HG03025 (cell line): ENCODE measurements around the gene ARHGEF2.

ENCODE experiments used
- ATAC-seq: cut with Tn5 transposase; IDR thresholded peaks from one replicate; pipeline ENCODE4 v1.9.1; 2021; ENCODE audit warnings: mild to moderate bottlenecking, moderate library complexity; ENCODE audit not compliant: unreplicated experiment, low FRiP score

The ARHGEF2 gene

DNA sequence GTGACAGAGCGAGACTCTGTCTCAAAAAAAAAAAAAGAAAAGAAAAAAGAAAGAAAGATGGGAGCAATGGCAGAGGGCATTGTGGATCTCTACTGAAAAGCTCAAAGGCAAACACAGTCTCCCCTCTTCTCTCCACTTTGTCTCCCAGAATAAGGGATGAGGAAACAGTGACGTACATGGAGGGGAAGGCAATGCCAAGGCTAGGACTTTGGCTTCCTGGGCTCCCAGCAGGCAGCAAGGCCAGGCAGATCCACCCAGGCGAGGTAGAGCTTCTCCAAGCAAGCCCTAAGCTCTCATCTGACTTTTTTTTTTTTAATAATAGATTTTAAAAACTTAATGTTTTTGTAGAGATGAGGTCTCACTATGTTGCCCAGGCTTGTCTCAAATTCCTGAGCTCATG, 4.6 kb downstream of the ARHGEF2 start:
- ATAC-seq: no peak

DNA sequence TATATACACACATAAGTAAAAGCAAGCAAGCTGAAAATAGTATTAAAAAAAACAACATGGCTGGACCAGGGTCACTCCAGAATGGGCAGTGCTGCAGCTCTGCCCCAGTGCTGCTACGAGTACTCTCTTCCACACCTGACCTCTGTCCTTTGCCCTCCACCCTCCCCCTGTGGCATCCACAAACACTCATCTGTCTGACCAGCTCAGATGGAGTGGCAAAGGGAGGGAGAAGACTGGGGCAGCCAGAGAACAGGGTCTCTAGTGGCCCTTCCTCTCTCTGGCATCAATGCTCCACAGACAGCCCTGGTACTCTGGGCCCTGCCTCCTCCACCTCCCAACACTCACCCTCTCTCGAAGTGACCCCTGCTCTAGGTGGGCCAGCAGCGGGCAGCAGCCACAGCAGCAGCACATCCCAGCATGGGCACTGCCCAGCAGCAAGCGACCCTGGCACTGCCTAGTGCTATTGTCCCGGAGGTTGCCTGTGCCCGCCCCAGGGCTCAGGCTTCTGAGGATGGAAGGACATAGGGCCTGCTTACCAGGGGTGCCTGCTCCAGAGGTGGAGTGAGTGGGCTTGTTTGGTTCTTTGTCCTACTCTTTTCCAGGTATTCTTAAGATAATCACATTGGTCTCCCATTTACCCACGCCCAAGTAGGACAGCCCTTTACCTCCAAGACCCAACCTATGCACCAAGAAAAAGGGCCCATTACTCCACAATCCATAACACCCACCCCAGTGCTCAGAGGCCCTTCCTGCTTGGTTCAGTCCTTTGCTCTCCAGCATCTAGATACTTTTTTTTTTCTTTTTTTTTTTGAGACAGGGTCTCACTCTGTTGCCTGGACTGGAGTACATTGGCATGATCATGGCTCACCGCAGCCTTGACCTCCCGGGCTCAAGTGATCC, 6.2 kb downstream of the ARHGEF2 start:
- ATAC-seq: no peak

DNA sequence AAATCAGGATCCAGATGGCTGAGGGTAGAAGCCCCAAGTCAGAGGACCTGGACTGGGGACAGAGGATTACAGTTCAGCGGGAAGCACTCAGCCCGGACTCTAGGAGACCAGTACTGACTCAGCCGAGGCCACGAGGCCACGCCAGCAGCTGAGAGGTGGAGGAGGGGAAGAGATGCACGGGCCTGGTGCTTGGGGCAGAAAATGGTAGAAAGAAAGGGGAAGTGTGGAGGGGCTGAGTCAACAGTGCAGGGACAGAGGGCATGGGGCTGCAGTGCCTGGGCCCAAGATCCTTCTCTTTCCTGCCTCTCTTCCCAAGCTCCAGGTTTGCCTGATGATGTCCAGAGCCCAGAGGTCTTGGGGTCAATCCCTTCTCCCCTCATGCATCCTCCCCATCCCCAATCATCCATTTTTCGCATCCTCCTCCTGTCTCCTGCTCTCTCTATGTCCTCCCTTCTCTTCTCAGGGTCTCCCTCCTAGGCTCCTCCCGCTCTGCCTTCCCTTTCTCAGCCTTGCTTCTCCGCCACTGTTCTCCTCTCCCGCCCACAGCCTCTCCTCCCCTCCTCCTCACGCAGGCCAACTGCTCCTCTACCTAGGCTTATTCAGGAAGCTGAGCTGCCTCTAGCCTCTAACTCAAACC, 7.7 kb downstream of the ARHGEF2 start:
- ATAC-seq: no peak

DNA sequence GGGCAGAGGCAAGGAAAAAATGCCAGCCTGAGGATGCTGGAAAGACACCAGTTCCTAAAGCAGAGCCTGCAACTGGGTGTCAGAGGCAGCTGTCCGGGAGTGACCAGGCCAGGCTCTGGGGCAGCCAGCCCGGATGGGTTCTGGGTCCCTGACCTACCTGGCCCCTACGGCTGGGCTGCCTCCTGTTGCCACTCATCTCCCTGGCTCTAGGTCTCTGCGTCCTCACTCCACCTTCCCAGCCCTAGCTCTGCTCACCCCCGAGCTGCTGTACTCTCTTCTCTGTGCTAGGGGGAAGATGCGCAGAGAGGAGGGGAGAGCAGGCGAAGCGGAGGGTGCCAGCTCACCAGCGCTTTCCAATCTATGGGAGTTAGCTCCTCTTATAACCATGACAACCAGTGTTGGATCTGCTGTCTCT, 9.0 kb downstream of the ARHGEF2 start:
- no peak for ATAC-seq

DNA sequence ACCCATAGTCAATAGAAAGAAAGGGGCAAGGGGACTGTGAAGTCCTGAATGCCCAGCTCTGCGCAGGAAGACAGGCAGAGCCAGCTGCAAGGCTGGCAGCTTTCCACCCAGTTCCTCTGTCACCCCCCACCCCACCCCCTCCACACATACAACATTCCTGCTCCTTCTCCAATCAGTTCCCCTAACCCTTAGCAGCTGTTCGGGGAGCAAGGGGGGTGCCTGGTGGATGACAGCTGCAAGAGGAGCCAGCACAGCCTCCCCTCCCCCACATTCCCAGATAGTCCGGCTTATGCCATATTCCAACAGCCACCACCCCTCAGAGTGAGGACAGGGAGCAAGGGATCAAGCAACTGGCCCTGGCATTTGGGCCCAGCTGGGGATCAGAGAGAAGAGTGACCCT, 9.7 kb downstream of the ARHGEF2 start:
- ATAC-seq: no peak

DNA sequence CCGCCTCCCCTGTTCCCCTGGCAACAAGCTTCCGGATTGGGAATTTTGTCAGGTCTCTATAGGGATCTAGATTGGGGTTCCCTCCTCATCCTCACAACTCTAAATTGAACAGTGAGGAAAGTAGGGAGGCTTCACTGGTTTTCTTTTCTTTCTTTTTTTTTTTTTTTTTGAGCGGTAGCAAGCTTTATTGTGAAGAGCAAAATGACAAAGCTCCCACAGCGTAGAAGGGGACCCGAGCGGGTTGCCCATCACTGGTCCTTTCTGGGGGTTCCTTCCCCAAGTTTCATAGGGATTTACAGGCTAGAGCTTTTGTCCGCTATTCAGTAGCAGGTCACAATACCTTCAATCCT, 10.3 kb downstream of the ARHGEF2 start:
- no peak for ATAC-seq

DNA sequence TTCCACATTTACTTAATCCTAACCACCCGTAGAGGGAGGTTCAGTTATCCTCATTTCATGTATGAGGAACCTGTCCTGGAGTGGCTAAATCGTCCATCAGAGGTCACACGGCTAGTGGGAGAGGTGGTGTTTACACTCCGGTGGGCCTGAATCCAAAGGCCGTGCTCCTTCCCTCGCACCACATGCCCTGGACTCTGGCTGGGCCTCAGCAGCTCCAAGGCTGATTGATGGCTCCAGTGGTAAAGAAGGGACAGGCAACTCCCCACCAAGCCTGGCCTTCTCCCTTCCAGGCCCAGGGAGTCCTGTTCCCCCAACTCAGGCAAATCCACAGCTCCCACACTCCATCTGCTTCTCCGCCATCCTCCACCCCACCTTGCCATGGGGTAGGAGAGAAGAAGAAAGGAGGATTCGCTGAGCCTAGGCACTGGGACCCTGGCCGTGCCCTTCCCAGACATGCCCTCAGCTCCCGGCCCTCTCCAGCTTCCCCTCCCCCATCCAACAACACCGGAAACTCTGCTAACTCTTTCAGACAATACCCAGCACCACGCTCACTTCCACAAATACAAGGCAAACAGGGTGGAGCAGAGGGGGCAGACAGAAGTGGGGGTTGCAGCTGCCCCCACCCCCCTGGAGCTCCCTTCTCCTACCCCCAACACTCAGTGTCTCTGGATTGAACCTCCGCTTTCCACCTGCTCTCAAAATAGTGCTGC, 10.9 kb downstream of the ARHGEF2 start:
- no peak for ATAC-seq

DNA sequence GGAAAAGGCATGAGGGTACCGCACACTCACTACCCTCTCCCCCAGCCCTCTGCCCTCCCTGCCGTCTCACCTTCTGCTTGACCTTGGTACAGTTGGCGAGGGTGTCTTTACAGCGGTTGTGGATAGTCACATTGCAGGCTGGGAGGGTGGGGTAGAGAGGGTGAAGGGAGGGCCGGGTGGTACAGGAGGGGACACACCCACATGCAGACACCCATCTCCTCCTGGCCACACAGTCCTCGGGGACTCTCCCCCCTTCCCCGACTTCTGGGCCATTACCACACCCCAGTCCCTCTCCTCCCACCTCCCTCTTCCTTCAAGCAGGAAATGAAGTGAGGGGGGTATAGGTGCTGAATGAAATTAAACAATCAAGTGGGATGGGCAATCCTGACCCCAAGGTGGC, 11.6 kb downstream of the ARHGEF2 start:
- ATAC-seq: no peak

DNA sequence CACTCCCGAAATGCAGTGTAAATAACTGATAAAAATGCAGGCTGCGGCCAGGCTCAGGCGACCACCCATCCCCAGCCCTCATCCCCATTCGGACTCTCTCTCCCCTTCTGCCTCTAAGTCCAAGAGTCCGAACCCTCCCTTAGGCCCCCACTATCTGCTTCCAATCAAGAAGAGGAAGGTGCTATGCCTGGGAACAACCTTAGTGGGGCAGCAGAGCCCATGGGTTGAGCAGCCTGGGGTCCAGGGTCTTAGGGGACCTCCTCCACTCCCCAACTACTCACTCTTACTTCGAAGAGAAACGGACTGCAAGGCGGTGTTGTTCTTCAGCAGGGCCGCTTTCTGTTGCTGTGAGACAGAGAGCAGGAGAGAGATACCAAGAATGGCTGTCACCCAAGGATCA, 12.2 kb downstream of the ARHGEF2 start:
- ATAC-seq: no peak

DNA sequence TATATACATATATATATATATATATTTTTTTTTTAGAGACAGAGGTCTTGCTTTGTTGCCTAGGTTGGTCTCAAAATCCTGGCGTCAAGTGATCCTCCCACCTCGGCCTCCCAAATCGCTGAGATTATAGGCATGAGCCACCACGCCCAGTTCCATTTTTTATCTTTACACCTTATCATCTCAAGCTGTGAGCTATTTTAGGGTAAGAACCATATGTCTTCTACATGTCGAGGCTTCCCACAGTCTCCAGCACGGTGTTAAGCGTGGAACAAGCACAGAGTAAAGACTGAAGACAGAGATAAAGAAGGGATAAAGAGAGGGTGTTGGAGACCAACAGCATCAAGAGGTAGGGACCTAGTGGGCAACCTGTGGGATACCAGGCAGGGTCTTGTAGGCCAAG, 14.2 kb downstream of the ARHGEF2 start:
- no peak for ATAC-seq

DNA sequence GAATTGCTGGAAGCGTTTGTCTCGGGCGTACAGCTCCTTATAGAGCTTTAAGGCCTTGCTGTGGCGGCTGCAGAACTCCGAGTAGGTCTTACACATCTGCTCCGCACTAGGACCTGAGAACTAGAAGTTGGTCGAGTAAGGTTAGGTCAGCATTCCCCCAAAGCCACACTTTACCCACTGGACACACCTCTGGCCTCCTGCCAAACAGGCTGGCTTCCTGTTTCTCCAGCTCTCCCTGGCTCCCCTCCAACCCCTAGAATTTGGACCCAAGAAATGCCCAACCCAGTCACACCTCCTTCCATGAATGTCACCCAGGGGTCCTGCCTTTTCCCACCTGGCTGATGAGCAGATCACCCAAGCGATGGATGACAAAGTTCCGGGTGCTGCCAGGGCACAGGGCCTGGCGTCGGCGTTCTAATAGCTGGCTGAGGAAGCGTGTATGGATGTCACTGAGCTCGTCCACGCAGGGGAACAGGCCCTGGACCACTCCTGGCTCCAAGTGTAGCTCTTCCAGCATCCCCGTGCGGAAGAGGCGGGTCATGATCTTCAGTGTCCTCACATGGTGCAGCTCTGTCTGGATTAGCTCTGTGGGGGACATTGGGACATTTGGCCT, 15.6 kb downstream of the ARHGEF2 start:
- no peak for ATAC-seq

DNA sequence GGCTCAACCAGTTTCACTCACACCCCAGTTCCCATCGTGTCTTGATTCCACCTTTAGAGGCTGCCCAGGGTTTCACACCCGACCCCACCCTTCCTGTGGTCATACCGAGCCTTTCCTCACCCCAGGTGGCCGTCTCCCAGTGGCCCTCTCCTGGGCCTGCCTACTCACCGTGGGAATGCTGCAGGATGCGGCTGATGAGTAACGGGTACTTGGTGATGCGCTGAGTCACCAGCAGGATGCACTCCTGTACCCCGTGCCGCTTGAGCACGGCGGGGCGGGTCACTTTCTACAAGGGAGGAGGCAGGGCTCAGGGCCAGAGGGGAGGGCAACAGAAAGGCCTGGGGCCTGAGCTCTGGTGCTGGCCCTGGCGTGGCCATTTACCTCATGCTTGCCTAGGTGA, 16.4 kb downstream of the ARHGEF2 start:
- ATAC-seq: no peak

DNA sequence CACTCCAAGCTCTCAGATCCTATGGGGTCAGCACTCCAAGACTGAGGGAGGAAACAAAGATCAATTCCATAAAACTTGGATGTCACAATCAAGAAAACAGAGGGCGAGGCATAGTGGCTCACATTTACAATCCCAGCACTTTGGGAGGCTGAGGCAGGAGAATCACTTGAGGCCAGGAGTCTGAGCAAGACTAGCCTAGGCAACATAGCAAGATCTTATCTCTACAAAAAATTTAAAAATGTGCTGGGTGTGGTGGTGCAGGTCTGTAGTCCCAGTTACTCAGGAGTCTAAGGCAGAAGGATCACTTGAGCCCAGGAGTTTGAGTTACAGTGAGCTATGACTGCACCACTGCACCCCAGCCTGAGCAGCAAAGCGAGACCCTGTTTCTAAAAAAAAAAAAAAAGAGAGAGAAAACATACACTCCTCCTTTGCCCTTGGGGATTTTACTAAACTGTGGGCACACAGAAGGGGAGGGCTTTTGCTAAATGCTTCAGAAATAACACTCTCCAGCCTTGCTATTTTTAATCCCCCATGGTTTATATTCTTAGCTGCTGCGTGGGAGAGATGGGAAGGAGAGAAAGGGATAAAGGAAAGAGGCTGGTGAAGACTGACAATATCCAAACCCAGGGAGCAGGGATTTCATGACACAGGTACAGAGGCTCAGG, 18.1 kb downstream of the ARHGEF2 start:
- no peak for ATAC-seq

DNA sequence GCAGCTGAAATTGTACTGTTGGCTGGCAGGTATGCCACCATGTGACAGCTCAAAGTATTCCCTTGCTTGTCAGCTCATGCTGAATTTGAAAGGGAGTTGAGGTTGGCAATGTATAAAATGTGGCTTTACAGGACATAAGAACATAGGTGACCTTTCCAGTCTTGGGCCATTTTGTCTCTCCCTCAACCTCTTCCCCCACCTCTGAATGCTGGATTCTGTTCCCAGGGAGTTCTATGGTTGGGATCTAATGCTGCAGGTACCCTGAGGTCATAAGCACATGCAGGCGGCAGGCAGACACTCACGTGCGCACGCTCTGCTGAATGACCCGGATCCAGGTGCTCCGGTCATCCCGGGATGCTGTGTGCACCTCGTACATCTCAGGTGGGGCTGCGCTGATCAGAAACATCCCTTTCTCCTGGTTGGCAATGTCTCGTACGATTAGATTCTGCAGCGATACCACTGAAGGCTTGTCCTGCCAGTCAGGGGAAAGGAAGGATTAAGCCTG, 20.9 kb downstream of the ARHGEF2 start:
- ATAC-seq: no peak

DNA sequence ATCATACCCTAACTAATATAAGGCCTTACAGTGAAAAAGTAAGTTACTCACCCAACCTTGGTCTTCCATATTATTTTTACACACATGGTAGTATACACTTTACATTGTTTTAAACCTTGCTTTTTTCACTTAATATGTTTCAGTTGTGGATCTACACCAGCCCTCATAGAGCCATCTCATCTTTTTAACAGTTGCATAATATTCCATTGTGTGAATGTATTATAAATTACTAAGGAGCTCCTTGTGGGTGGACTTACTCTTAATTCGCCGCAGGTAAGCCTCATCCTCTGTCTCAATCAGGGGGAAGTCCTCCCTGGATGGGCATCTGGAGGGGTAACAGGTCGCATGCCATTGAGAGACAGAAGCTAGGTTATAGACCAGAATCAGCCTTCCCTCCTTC, 23.7 kb downstream of the ARHGEF2 start:
- ATAC-seq: no peak

DNA sequence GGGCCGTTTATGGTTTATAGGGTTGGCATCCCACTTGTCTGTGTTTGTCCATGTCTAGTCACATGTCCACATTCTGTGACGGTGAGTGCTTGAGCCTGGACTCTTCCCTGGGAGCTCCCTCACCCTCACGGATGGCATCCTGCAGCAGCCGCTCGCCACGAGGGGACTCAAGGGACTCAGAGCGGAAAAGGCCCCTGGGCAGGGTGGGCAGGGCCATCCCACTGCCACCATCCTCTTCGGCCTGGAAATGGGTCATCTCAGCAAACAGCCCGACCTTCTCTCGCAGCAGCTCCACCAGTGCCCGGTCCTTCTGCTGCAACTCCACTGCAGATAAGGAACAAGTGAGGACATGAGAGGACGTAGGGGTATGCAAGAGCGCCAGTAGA, 25.8 kb downstream of the ARHGEF2 start:
- ATAC-seq: no peak

DNA sequence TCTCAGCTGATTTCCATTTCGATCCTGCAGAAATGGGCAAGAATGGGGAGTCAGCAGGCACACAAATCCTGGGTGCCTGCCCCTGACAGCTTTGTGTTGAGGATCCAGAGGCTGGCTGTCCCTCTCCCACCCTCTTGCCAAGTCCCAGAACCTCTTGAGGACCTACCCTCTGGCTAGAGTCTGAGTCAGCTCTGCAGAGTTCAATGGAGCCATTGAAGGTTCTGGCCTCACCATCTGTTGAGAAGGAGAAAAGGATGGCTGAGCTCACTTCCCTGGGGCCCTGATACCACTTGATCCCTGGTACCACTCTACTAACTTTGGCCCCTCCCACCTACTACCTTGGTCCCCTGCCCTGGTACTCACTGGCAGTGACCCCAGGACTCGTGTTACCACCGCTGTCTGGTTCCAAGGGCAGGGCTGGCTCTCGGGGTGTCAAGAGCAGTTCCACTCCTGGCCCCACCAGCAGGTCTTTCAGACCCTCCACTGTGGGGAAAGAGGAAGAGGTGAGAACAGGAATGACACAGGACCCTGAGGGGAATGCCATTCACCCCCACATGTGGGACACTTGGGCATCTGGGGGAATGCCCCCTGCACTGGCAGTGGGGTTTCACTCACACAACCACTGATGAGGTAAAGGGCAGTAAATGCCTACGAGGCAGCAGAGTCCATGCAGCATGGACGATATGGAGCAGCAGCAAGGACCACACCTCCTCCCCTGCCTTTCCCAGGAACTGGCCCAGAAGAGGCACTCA, 26.4 kb downstream of the ARHGEF2 start:
- ATAC-seq: no peak

DNA sequence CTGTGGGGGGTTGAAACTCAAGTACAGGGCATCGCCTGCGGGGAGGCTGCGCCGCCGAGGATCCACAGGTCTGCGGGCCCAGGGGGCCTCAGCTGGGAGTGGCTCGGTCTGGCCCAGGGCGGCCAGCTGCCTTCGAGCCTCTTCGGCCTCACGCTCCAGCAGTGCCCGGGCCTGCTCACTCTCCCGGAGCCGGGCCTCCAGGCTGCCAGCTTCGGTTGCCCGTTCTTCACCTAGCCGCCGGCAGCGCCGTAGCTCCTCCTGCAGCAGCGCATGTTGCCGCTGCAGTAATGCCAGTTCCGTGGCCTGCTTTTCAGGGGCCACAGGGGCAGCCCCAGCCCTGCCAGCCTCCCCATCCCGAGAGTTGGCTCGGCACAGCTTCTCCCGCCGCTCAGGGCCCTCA, 27.5 kb downstream of the ARHGEF2 start:
- no peak for ATAC-seq

DNA sequence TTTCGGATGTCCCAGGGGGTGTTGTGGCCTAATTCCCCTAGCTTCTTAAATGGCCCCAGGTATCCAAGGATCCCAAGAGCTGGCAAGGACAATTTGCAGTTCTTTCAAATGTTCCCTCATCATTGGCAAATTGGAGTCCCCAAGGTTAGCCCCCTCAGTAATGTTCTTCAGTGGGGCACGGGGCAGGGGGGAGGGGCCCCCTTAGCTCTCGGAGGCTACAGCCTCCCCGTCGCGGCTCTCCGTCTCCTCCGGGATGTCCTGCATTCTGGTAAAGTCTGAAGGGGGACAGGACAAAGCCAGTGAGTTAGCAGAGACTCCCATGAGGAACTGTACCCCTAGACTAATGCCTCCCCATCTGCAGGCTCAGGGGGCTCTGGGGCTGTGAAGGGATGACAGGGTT, 30.6 kb downstream of the ARHGEF2 start:
- ATAC-seq: no peak

DNA sequence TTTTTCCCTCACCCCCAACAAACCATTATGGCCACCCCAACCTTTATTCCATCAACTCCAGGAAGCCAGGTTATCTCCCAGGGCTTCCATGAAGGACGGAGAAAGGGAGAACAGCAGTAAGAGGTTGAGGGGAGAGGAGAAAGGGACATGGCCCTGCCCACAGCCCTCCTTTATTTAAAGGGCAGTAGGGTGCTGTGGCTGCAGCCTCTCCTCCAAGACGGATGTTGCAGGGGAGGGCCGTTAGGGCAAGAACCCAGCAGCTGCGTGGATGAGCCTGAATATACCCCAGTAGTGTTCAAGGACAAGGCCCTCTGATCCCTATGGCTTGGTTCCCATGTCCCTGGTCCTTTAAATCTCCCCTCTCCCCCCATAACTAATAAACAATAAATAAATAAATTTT, 31.1 kb downstream of the ARHGEF2 start:
- ATAC-seq: no peak
